ENCODE measurements around the gene PNKP. TPM values are rescaled to one million over a fixed set of nuclear protein-coding genes. Genes with fewer than 3 reads are reported as not detected.

Gene PNKP
- total RNA-seq, 1 donor from 2014 or later: 23.2 TPM

GRCh38 chr19:49849433-49850220 lies 17.7 kb downstream of the PNKP start:
- DNase-seq (ENCODE audit: low spot score in 2 of 2): no peak
- no peak for FAIRE-seq

- DNase-seq (ENCODE audit: low spot score in 2 of 2) (no peak), FAIRE-seq (no peak)
Measured at GRCh38 chr19:49848938-49849337, 18.4 kb downstream of the PNKP start.

GRCh38 chr19:49847731-49848696 lies 19.4 kb downstream of the PNKP start:
- FAIRE-seq (no peak), DNase-seq (ENCODE audit: low spot score in 2 of 2) (no peak)

GRCh38 chr19:49846408-49846807 lies 21.0 kb downstream of the PNKP start:
- FAIRE-seq (no peak), DNase-seq (ENCODE audit: low spot score in 2 of 2) (no peak)

- DNase-seq (ENCODE audit: low spot score in 2 of 2) (no peak), FAIRE-seq (no peak)
Measured at GRCh38 chr19:49845414-49845813, 22.0 kb downstream of the PNKP start.

- DNase-seq (ENCODE audit: low spot score in 2 of 2): no peak
- no peak for FAIRE-seq
Measured at GRCh38 chr19:49844138-49845095, 23.0 kb downstream of the PNKP start.

- no peak for FAIRE-seq
- DNase-seq (ENCODE audit: low spot score in 2 of 2): no peak
Measured at GRCh38 chr19:49843265-49843664, 24.1 kb downstream of the PNKP start.

- FAIRE-seq: no peak
- no peak for DNase-seq (ENCODE audit: low spot score in 2 of 2)
Measured at GRCh38 chr19:49840736-49841249, 26.6 kb downstream of the PNKP start.

GRCh38 chr19:49840321-49840720 lies 27.1 kb downstream of the PNKP start:
- DNase-seq (ENCODE audit: low spot score in 2 of 2) (no peak), FAIRE-seq (no peak)

GRCh38 chr19:49839713-49840112 lies 27.7 kb downstream of the PNKP start:
- DNase-seq (ENCODE audit: low spot score in 2 of 2) (no peak), FAIRE-seq (no peak)

- no peak for DNase-seq (ENCODE audit: low spot score in 2 of 2)
- FAIRE-seq: no peak
Measured at GRCh38 chr19:49838885-49839588, 28.3 kb downstream of the PNKP start.

GRCh38 chr19:49837425-49837824 lies 30.0 kb downstream of the PNKP start:
- FAIRE-seq: no peak
- no peak for DNase-seq (ENCODE audit: low spot score in 2 of 2)

- FAIRE-seq: no peak
- DNase-seq (ENCODE audit: low spot score in 2 of 2): no peak
Measured at GRCh38 chr19:49837009-49837310, 30.4 kb downstream of the PNKP start.

- no peak for FAIRE-seq
- DNase-seq (ENCODE audit: low spot score in 2 of 2): no peak
Measured at GRCh38 chr19:49836176-49837008, 31.0 kb downstream of the PNKP start.

- no peak for DNase-seq (ENCODE audit: low spot score in 2 of 2)
- no peak for FAIRE-seq
Measured at GRCh38 chr19:49835562-49835961, 31.8 kb downstream of the PNKP start.

- DNase-seq (ENCODE audit: low spot score in 2 of 2): no peak
- no peak for FAIRE-seq
Measured at GRCh38 chr19:49833599-49833998, 33.8 kb downstream of the PNKP start.

- no peak for FAIRE-seq
- no peak for DNase-seq (ENCODE audit: low spot score in 2 of 2)
Measured at GRCh38 chr19:49832556-49832955, 34.8 kb downstream of the PNKP start.

GRCh38 chr19:49831592-49831991 lies 35.8 kb downstream of the PNKP start:
- no peak for DNase-seq (ENCODE audit: low spot score in 2 of 2)
- FAIRE-seq: no peak

- no peak for FAIRE-seq
- DNase-seq (ENCODE audit: low spot score in 2 of 2): no peak
Measured at GRCh38 chr19:49830766-49831165, 36.6 kb downstream of the PNKP start.

All from frontal cortex (tissue), 4 donors.